ENCODE data around the gene KCNQ5.

KCNQ5 gene

GRCh38 chr6:72886170-72886569 lies 264.3 kb downstream of the KCNQ5 start:
- H3K4me1 ChIP-seq (ENCODE audit: control insufficient read depth, insufficient read depth, low read length): no peaks in the 10 kb centered on the region
- POLR2A ChIA-PET: no interaction called here
- TF ChIP-seq ZNF16 (tag by site-specific recombination; IDR thresholded peaks at IDR 0.05; ENCODE audit: low read depth) (no peak), MYNN (tag by site-specific recombination; IDR thresholded peaks at IDR 0.05; ENCODE audit: borderline replicate concordance) (no peak), ZNF600 (tag by site-specific recombination; IDR thresholded peaks at IDR 0.05) (no peak), WT1 (tag by site-specific recombination; IDR thresholded peaks at IDR 0.05) (no peak), HOXA7 (CRISPR knock-in tag; IDR thresholded peaks at IDR 0.05; ENCODE audit: borderline replicate concordance) (no peak), ZNF280D (tag by site-specific recombination; IDR thresholded peaks at IDR 0.05) (no peak)
- TF ChIP-seq, protein P1, sequence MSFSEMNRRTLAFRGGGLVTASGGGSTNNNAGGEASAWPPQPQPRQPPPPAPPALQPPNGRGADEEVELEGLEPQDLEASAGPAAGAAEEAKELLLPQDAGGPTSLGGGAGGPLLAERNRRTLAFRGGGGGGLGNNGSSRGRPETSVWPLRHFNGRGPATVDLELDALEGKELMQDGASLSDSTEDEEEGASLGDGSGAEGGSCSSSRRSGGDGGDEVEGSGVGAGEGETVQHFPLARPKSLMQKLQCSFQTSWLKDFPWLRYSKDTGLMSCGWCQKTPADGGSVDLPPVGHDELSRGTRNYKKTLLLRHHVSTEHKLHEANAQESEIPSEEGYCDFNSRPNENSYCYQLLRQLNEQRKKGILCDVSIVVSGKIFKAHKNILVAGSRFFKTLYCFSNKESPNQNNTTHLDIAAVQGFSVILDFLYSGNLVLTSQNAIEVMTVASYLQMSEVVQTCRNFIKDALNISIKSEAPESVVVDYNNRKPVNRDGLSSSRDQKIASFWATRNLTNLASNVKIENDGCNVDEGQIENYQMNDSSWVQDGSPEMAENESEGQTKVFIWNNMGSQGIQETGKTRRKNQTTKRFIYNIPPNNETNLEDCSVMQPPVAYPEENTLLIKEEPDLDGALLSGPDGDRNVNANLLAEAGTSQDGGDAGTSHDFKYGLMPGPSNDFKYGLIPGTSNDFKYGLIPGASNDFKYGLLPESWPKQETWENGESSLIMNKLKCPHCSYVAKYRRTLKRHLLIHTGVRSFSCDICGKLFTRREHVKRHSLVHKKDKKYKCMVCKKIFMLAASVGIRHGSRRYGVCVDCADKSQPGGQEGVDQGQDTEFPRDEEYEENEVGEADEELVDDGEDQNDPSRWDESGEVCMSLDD (tag by site-specific recombination; IDR thresholded peaks at IDR 0.05): no peak
- TF ChIP-seq, protein P2, sequence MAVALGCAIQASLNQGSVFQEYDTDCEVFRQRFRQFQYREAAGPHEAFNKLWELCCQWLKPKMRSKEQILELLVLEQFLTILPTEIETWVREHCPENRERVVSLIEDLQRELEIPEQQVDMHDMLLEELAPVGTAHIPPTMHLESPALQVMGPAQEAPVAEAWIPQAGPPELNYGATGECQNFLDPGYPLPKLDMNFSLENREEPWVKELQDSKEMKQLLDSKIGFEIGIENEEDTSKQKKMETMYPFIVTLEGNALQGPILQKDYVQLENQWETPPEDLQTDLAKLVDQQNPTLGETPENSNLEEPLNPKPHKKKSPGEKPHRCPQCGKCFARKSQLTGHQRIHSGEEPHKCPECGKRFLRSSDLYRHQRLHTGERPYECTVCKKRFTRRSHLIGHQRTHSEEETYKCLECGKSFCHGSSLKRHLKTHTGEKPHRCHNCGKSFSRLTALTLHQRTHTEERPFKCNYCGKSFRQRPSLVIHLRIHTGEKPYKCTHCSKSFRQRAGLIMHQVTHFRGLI (tag by site-specific recombination; IDR thresholded peaks at IDR 0.05): no peak

DNA sequence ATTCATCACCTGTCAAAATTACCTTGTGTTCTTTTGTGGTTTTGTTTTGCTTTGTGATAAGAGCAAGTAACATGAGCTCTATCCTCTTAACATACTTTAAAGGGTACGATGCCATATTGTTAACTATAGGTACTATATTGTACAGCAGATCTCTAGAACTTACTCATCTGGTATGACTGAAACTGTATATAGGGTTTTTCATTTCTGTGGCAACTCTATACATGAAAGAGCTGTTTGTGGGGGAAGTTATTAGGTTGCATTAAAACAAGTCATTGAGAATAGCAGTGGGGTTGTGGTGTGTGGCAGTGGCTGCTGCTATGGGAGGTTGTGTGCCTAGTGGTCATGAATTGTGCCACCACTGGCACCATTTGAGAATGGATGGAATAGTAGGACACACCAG lies 268.4 kb downstream of the KCNQ5 start:
- Histone ChIP-seq H3K27ac (ENCODE audit: extremely low read depth, low read depth, low read length) (no peak overlapping the region), H3K9me3 (ENCODE audit: control insufficient read depth, insufficient read depth, low read depth, low read length) (no peaks in the 10 kb centered on the region), H3K36me3 (ENCODE audit: control insufficient read depth in 2 of 2, insufficient read depth in 1 of 2, low read length in 2 of 2) (no peaks in the 10 kb centered on the region), H3K4me3 (ENCODE audit: low read depth, low read length) (no peak overlapping the region), H3K4me1 (ENCODE audit: control insufficient read depth, insufficient read depth, low read length) (peaks cover 2% of the 10 kb centered on the region; the same call in 1 of the 2 replicates)
- ChIA-PET POLR2A (no interaction called here), CTCF (interaction anchor here (0.6 to 0.7 kb wide), 2 partner anchors 59 to 974 kb away, joined by 3 to 4 read pairs; no protein-coding TSS in a partner anchor)
- TF ChIP-seq ZNF596 (tag by site-specific recombination; IDR thresholded peaks at IDR 0.05) (no peak), ZNF221 (tag by site-specific recombination; IDR thresholded peaks at IDR 0.05; ENCODE audit: borderline replicate concordance) (no peak)

More at GRCh38 chr6:72886170-72886569, 264.3 kb downstream of the KCNQ5 start:
- H3K36me3 ChIP-seq (ENCODE audit: control insufficient read depth in 2 of 2, insufficient read depth in 1 of 2, low read length in 2 of 2): no peaks in the 10 kb centered on the region
- no peaks in the 10 kb centered on the region for H3K9me3 ChIP-seq (ENCODE audit: control insufficient read depth, insufficient read depth, low read depth, low read length)
- H3K27ac ChIP-seq (ENCODE audit: extremely low read depth, low read depth, low read length): no peak overlapping the region
- no peak overlapping the region for H3K4me3 ChIP-seq (ENCODE audit: low read depth, low read length)
- CTCF ChIA-PET: no interaction called here

DNA sequence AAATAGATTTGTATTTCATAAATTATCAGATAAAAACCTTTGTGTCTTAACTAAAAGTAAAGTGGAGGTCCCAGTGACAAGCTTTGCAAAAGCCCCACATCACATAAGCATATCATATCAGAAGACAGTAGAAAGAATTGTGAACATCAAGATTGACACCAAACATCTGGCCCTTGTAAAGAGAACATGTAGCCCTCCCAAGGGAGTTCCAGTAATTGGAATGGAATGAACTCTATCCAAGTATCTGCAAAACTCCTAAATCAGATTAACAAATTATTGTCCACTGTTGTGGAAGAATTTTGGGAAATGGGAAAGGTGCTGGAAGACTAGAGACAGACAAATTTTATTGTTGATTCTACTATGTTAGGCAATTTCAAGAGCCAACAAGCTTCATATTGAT lies 268.8 kb downstream of the KCNQ5 start:
- Histone ChIP-seq H3K27ac (ENCODE audit: extremely low read depth, low read depth, low read length) (no peak overlapping the region), H3K4me1 (ENCODE audit: control insufficient read depth, insufficient read depth, low read length) (peaks cover 2% of the 10 kb centered on the region; the same call in 1 of the 2 replicates), H3K36me3 (ENCODE audit: control insufficient read depth in 2 of 2, insufficient read depth in 1 of 2, low read length in 2 of 2) (no peaks in the 10 kb centered on the region), H3K9me3 (ENCODE audit: control insufficient read depth, insufficient read depth, low read depth, low read length) (no peaks in the 10 kb centered on the region), H3K4me3 (ENCODE audit: low read depth, low read length) (no peak overlapping the region)
- POLR2A ChIA-PET: no interaction called here
- TF ChIP-seq HOXA7 (CRISPR knock-in tag; IDR thresholded peaks at IDR 0.05; ENCODE audit: borderline replicate concordance): no peak
- no peak for TF ChIP-seq ZNF169 (tag by site-specific recombination; IDR thresholded peaks at IDR 0.05)
- no peak for TF ChIP-seq ZNF2 (tag by site-specific recombination; IDR thresholded peaks at IDR 0.05)
- TF ChIP-seq ZBTB7A (tag by site-specific recombination; IDR thresholded peaks at IDR 0.05; ENCODE audit: low read depth): no peak
- no peak for TF ChIP-seq ZNF701 (tag by site-specific recombination; IDR thresholded peaks at IDR 0.05)
- no peak for TF ChIP-seq ZNF76 (tag by site-specific recombination; IDR thresholded peaks at IDR 0.05; ENCODE audit: borderline replicate concordance, low read depth)
- no peak for TF ChIP-seq ZNF354C (tag by site-specific recombination; IDR thresholded peaks at IDR 0.05; ENCODE audit: borderline replicate concordance, low read depth)
- no peak for TF ChIP-seq ZNF629 (tag by site-specific recombination; IDR thresholded peaks at IDR 0.05)
- CTCF ChIA-PET: interaction anchor here (0.6 kb wide), 2 partner anchors 274 to 973 kb away, joined by 3 to 4 read pairs; no protein-coding TSS in a partner anchor

Data from HEK293 (cell line).